B cell (primary cell): Measurements from ENCODE around the gene PLK2. TPM values are rescaled to one million over a fixed set of nuclear protein-coding genes. Genes with fewer than 3 reads are reported as not detected.
A peak's percentile ranks its signal among the peaks of the same experiment; 100 is the strongest.

Source experiments
- ATAC-seq: fragments of 200-7000 bp; cut with Tn5 transposase; one replicate; pipeline ENCODE4 v1.10.0; 2021; ENCODE audit warnings: low read depth, mild to moderate bottlenecking, moderate number of reproducible peaks, moderate library complexity
- CTCF ChIA-PET: fragments of 350-600 bp; sonication (Branson Sonifier 250); formaldehyde crosslinking; loops from one replicate; lab custom pipeline; 2021; ENCODE audit warnings: antibody characterized with exemption, inconsistent platforms; lab: Charles Lee
- POLR2A ChIA-PET: fragments of 350-600 bp; sonication (Branson Sonifier 250); formaldehyde crosslinking; loops from one replicate; lab custom pipeline; 2021; ENCODE audit warnings: antibody characterized with exemption; lab: Charles Lee
- DNase-seq: peaks from one replicate; pipeline ENCODE4 v3.0.0; 2013
- H2AFZ ChIP-seq: 2 replicates; pipeline ENCODE4 v1.6.1; 2012; ENCODE audit warnings: mild to moderate bottlenecking, low read depth, low read length; ENCODE audit not compliant: insufficient read depth, poor library complexity, severe bottlenecking
- H3K27ac ChIP-seq, 2 donors: 1 replicate in 1 of 2; 2 replicates in 1 of 2; pipeline ENCODE4 v1.5.1; 2012 to 2013; ENCODE audit warnings: low read length in 2 of 2, mild to moderate bottlenecking in 2 of 2, moderate library complexity in 1 of 2
- H3K27me3 ChIP-seq, 4 experiments: fragments of 200-600 bp in 1 of 4; sonication (generic) in 1 of 4; replicated peaks in 1 of 4; 1 replicate in 2 of 4; 2 replicates in 2 of 4; pipeline versions ENCODE4 v1.6.1 to v1.7.0; 2013 to 2016; ENCODE audit warnings: low read length in 3 of 4, mild to moderate bottlenecking in 2 of 4, mixed read lengths in 1 of 4, moderate library complexity in 1 of 4; ENCODE audit not compliant: insufficient read depth in 4 of 4, control insufficient read depth in 3 of 4; ENCODE audit errors: control extremely low read depth in 1 of 4
- H3K36me3 ChIP-seq, 2 experiments: replicated peaks in 1 of 2; 1 replicate in 1 of 2; 2 replicates in 1 of 2; pipeline versions ENCODE4 v1.6.1 to v1.7.1; 2013; ENCODE audit warnings: low read length in 1 of 2; ENCODE audit not compliant: insufficient read depth in 2 of 2, control insufficient read depth in 1 of 2; ENCODE audit errors: control extremely low read depth in 1 of 2, extremely low read depth in 1 of 2
- H3K4me1 ChIP-seq, 2 donors: fragments of 200-600 bp in 1 of 2; sonication (generic) in 1 of 2; 1 replicate in 1 of 2; 2 replicates in 1 of 2; pipeline versions ENCODE4 v1.5.1 to v1.6.1; 2013 to 2017; ENCODE audit warnings: low read length in 2 of 2; ENCODE audit not compliant: control insufficient read depth in 2 of 2, insufficient read depth in 2 of 2
- H3K4me2 ChIP-seq: replicated peaks from 2 replicates; pipeline ENCODE3; 2012; ENCODE audit warnings: mild to moderate bottlenecking, low read depth, low read length; ENCODE audit not compliant: poor library complexity, severe bottlenecking
- H3K4me3 ChIP-seq, 5 experiments: fragments of 200-600 bp in 1 of 5; sonication (generic) in 1 of 5; 1 replicate in 3 of 5; 2 replicates in 2 of 5; pipeline versions ENCODE4 v1.5.1 to v1.7.0; 2011 to 2016; ENCODE audit warnings: low read length in 4 of 5, mild to moderate bottlenecking in 4 of 5, low read depth in 2 of 5, control low read depth in 1 of 5, moderate library complexity in 1 of 5; ENCODE audit not compliant: insufficient read depth in 1 of 5; ENCODE audit errors: control extremely low read depth in 1 of 5, extremely low read depth in 1 of 5
- H3K79me2 ChIP-seq: fragments of 200-600 bp; sonication (generic); one replicate; pipeline ENCODE4 v1.6.0; 2016; ENCODE audit warnings: low read length; ENCODE audit not compliant: control insufficient read depth, insufficient read depth
- H3K9ac ChIP-seq: fragments of 200-600 bp; sonication (generic); 2 replicates; pipeline ENCODE4 v1.6.1; 2017; ENCODE audit warnings: mild to moderate bottlenecking, low read length, moderate library complexity
- H3K9me3 ChIP-seq, 3 donors: one replicate each; pipeline versions ENCODE4 v1.6.1 to v1.7.1; 2013; ENCODE audit warnings: low read length in 2 of 3; ENCODE audit not compliant: control insufficient read depth in 2 of 3, insufficient read depth in 1 of 3; ENCODE audit errors: control extremely low read depth in 1 of 3
- H4K20me1 ChIP-seq: 2 replicates; pipeline ENCODE4 v1.6.0; 2012; ENCODE audit warnings: mild to moderate bottlenecking, low read length; ENCODE audit not compliant: insufficient read depth, control insufficient read depth, poor library complexity, severe bottlenecking
- H3K27ac Mint-ChIP-seq: one replicate; pipeline ENCODE4 v1.8.0; 2021; ENCODE audit warnings: mixed read lengths
- H3K27me3 Mint-ChIP-seq: one replicate; pipeline ENCODE4 v1.8.0; 2021; ENCODE audit warnings: mixed read lengths
- H3K4me1 Mint-ChIP-seq: one replicate; pipeline ENCODE4 v1.8.0; 2021; ENCODE audit warnings: mixed read lengths
- H3K4me3 Mint-ChIP-seq: one replicate; pipeline ENCODE4 v1.8.0; 2021; ENCODE audit warnings: mixed read lengths
- H3K9me3 Mint-ChIP-seq: one replicate; pipeline ENCODE4 v1.8.0; 2022; ENCODE audit warnings: mixed read lengths; ENCODE audit not compliant: insufficient read depth
- CTCF ChIP-seq: fragments of 200-600 bp; IDR thresholded peaks from one replicate; pipeline ENCODE4 v1.8.0; 2022; ENCODE audit warnings: antibody characterized with exemption, mild to moderate bottlenecking
- EZH2 ChIP-seq: IDR thresholded peaks from 2 replicates; pipeline ENCODE4 v1.6.1; 2012; ENCODE audit warnings: borderline replicate concordance, low read depth, mild to moderate bottlenecking, moderate library complexity, low read length; ENCODE audit not compliant: insufficient read depth, poor library complexity, severe bottlenecking
- WGBS: methylation state at CpG from one replicate; pipeline ENCODE4 v1.1.5; 2013; ENCODE audit warnings: missing lambda C conversion rate; ENCODE audit not compliant: insufficient coverage; 5-methylcytosine and 5-hydroxymethylcytosine counted together
- intact Hi-C: fragments of 100-400 bp; cut with micrococcal nuclease; formaldehyde crosslinking; loops from one replicate; pipeline ENCODE4 v1.10.0; 2022
- polyA plus RNA-seq: library from polyadenylated mRNA; depleted of rRNA; stranded (reverse); fragments of >200 nt; gene quantifications from 2 replicates; pipeline ENCODE4 v1.2.3, GENCODE V29; 2012
- total RNA-seq, 2 donors: library from RNA; stranded (reverse); fragments of 120-200 nt in 1 of 2; gene quantifications; 1 replicate in 1 of 2; 2 replicates in 1 of 2; pipeline versions ENCODE4 v1.2.3 to v1.2.4, GENCODE V29; 2013 to 2022

PLK2 gene
- total and polyA plus RNA-seq, 2 donors (not counting 1 experiment from before 2014, with no cell fraction given), result 32.2 to 47.2 TPM

GRCh38 chr5:58469896-58470295 is 10.0 kb upstream of the PLK2 start:
- Histone ChIP-seq H3K9me3 (peaks cover 1 to 2% (median 1%) of the 10 kb centered on the region in 3 donors), H3K27me3 (no peaks in the 10 kb centered on the region), H2AFZ (no peak overlapping the region), H3K79me2 (no peaks in the 10 kb centered on the region), H3K4me2 (no peak overlapping the region), H3K4me1 (peaks cover 0 to 6% of the 10 kb centered on the region in 2 donors), H3K27ac (no peak overlapping the region), H3K36me3 (no peaks in the 10 kb centered on the region), H3K9ac (no peak overlapping the region), H3K4me3 (no peak overlapping the region), H4K20me1 (no peaks in the 10 kb centered on the region)
- ATAC-seq (peak; percentile 14), DNase-seq (no peak)
- POLR2A ChIA-PET, result no interaction called here
- H3K27me3 Mint-ChIP-seq, result no peaks in the 10 kb centered on the region
- intact Hi-C loops, result no loop called here
- CTCF ChIA-PET, result interaction anchor here (1.2 kb wide), 1 partner anchor 379 kb away, joined by 4 read pairs; no protein-coding TSS in a partner anchor
- TF ChIP-seq EZH2, result no peak
- no peak for TF ChIP-seq CTCF
- H3K9me3 Mint-ChIP-seq, result peaks cover 2% of the 10 kb centered on the region
- H3K4me3 Mint-ChIP-seq, result no peak overlapping the region
- H3K4me1 Mint-ChIP-seq, result peaks cover 15% of the 10 kb centered on the region
- no CpG with 5 or more reads among the region's 2 CpGs for WGBS
- no peak overlapping the region for H3K27ac Mint-ChIP-seq

- CTCF ChIA-PET, result interaction anchor here (1.3 to 2.2 kb wide), 4 partner anchors 11 to 1169 kb away, joined by 4 to 9 read pairs (median 6); no protein-coding TSS in a partner anchor
- no peak overlapping the region for H3K4me3 Mint-ChIP-seq
- DNase-seq (no peak), ATAC-seq (peak; percentile 54)
- H3K4me2 ChIP-seq, result no peak overlapping the region
- H3K27ac Mint-ChIP-seq, result no peak overlapping the region
- H3K36me3 ChIP-seq, result no peaks in the 10 kb centered on the region
- 50% methylated on average over 2 of the region's 4 CpGs for WGBS
- intact Hi-C loops, result no loop called here
- no peak overlapping the region for H3K4me3 ChIP-seq
- TF ChIP-seq EZH2 (no peak), CTCF (no peak)
- no peak overlapping the region for H3K9ac ChIP-seq
- H4K20me1 ChIP-seq, result no peaks in the 10 kb centered on the region
- no peaks in the 10 kb centered on the region for H3K79me2 ChIP-seq
- H3K27me3 ChIP-seq, result no peaks in the 10 kb centered on the region
- no peaks in the 10 kb centered on the region for H3K9me3 ChIP-seq
- no peaks in the 10 kb centered on the region for H3K9me3 Mint-ChIP-seq
- POLR2A ChIA-PET, result no interaction called here
- peaks cover 17% of the 10 kb centered on the region for H3K4me1 Mint-ChIP-seq
- no peak overlapping the region for H2AFZ ChIP-seq
- no peaks in the 10 kb centered on the region for H3K27me3 Mint-ChIP-seq
- peaks cover 0 to 6% of the 10 kb centered on the region in 2 donors for H3K4me1 ChIP-seq
- no peak overlapping the region for H3K27ac ChIP-seq
These were observed 7.1 kb upstream of the PLK2 start for GRCh38 chr5:58466939-58467338.
